Stomach (tissue), 9 donors: ENCODE data around the gene PSMC5. TPM values are rescaled to one million over a fixed set of nuclear protein-coding genes. Genes with fewer than 3 reads are reported as not detected.
"Not testable (repeated sequence)": the region's sequence is repeated elsewhere in the genome, so short reads cannot be mapped to it uniquely, and the experiment has no call there.

ENCODE experiments used
- DNase-seq, 2 donors: peaks; one replicate each; pipeline versions ENCODE4 v3.0.0 to v3.0.0-alpha.2; 2013 to 2019
- H3K27ac ChIP-seq, 5 donors: fragments of 200-600 bp in 4 of 5; sonication (generic) in 4 of 5; one replicate each; pipeline ENCODE4 v1.5.1; 2013 to 2019; ENCODE audit warnings: mild to moderate bottlenecking in 1 of 5, moderate library complexity in 1 of 5
- H3K27me3 ChIP-seq, 3 donors: fragments of 200-600 bp; sonication (generic); one replicate each; pipeline ENCODE4 v1.5.1; 2017 to 2019; ENCODE audit warnings: mixed run types in 1 of 3
- H3K36me3 ChIP-seq, 4 donors: fragments of 200-600 bp; sonication (generic); 1 replicate in 3 of 4; 2 replicates in 1 of 4; pipeline ENCODE4 v1.5.1; 2016 to 2019
- H3K4me1 ChIP-seq, 4 donors: fragments of 200-600 bp; sonication (generic); one replicate each; pipeline ENCODE4 v1.5.1; 2016 to 2019
- H3K4me3 ChIP-seq, 4 donors: fragments of 200-600 bp; sonication (generic) in 3 of 4; one replicate each; pipeline ENCODE4 v1.5.1; 2016 to 2019; ENCODE audit warnings: mild to moderate bottlenecking in 1 of 4
- H3K9me3 ChIP-seq, 4 donors: fragments of 200-600 bp; sonication (generic); one replicate each; pipeline ENCODE4 v1.5.1; 2016 to 2019
- CTCF ChIP-seq, 7 experiments: fragments of 450-650 bp in 4 of 7; fragments of 200-600 bp in 3 of 7; sonication (generic) in 3 of 7; IDR thresholded peaks; one replicate each; pipeline ENCODE4 v1.5.1; 2016 to 2019; ENCODE audit warnings: antibody characterized with exemption in 7 of 7, control low read depth in 2 of 7, mild to moderate bottlenecking in 1 of 7
- EP300 ChIP-seq: sonication (generic); formaldehyde crosslinking; IDR thresholded peaks from one replicate; pipeline ENCODE4 v1.6.1; 2017; ENCODE audit warnings: antibody characterized with exemption
- POLR2A ChIP-seq, 4 donors: fragments of 450-650 bp; IDR thresholded peaks; one replicate each; pipeline ENCODE4 v1.6.1; 2016; ENCODE audit warnings: antibody characterized with exemption in 4 of 4, control low read depth in 2 of 4, mild to moderate bottlenecking in 1 of 4, moderate library complexity in 1 of 4
- POLR2AphosphoS5 ChIP-seq, 3 donors: sonication (generic); formaldehyde crosslinking; IDR thresholded peaks; one replicate each; pipeline ENCODE4 v1.6.1; 2016; ENCODE audit warnings: antibody characterized with exemption in 3 of 3
- WGBS, 5 donors: extraction: QIAGEN DNeasy Blood & Tissue Kit in 3 of 5; methylation state at CpG; one replicate each; pipeline versions ENCODE4 v1.1.5 to v1.1.7; 2013 to 2018; 5-methylcytosine and 5-hydroxymethylcytosine counted together
- intact Hi-C: fragments of 100-400 bp; cut with DNase I; formaldehyde crosslinking; loops from one replicate; pipeline ENCODE4 v1.15.1; 2023; ENCODE audit warnings: low total_unique reads
- polyA plus RNA-seq, 3 donors: library from polyadenylated mRNA; stranded (reverse); fragments of 200-250 nt; gene quantifications; one replicate each; pipeline ENCODE4 v1.2.3, GENCODE V29; 2013
- total RNA-seq, 5 donors: library from RNA; depleted of rRNA; stranded (reverse); fragments of >200 nt; gene quantifications; one replicate each; pipeline versions ENCODE4 v1.1.0 to v1.2.3, GENCODE V29; 2014 to 2016
- donor health status: healthy with polysubstance abuse.
- donor health status: Bipolar disorder and iron deficiency.
- donor health status: healthy.

The PSMC5 gene
- total and polyA plus RNA-seq, 8 donors: 19.2 to 211 (median 118) TPM

GRCh38 chr17:63859257-63859656 is 32.0 kb downstream of the PSMC5 start:
- intact Hi-C loops: no loop called here
- Histone ChIP-seq H3K4me3 (no peak overlapping the region), H3K36me3 (no peaks in the 10 kb centered on the region), H3K4me1 (no peaks in the 10 kb centered on the region), H3K9me3 (no peaks in the 10 kb centered on the region), H3K27ac (no peak overlapping the region), H3K27me3 (no peaks in the 10 kb centered on the region)
- WGBS, 5 donors: 48 to 88% (median 75%) methylated on average over 2 to 3 of the region's 3 CpGs
- TF ChIP-seq EP300: no peak
- TF ChIP-seq POLR2A (IDR thresholded peaks at IDR 0.05): no peak
- no peak for TF ChIP-seq POLR2AphosphoS5 (IDR thresholded peaks at IDR 0.05)
- TF ChIP-seq CTCF (IDR thresholded peaks at IDR 0.05): no peak
- DNase-seq: no peak

- not testable (repeated sequence) for DNase-seq
- 51 to 80% (median 75%) methylated on average over 5 to 7 of the region's 7 CpGs for WGBS, 5 donors
These were observed 39.4 kb downstream of the PSMC5 start for GRCh38 chr17:63866625-63867024.

GRCh38 chr17:63869491-63870291 is 42.5 kb downstream of the PSMC5 start:
- H3K36me3 ChIP-seq, H3K27ac ChIP-seq, H3K27me3 ChIP-seq, H3K9me3 ChIP-seq, H3K4me1 ChIP-seq, H3K4me3 ChIP-seq, intact Hi-C loops, DNase-seq: not testable (repeated sequence)
- WGBS, 5 donors: 51 to 65% (median 59%) methylated on average over 9 of the region's 9 CpGs

More at GRCh38 chr17:63866625-63867024, 39.4 kb downstream of the PSMC5 start:
- H3K36me3 ChIP-seq, H3K4me3 ChIP-seq, H3K9me3 ChIP-seq, intact Hi-C loops, H3K27me3 ChIP-seq, H3K4me1 ChIP-seq, H3K27ac ChIP-seq: not testable (repeated sequence)

GRCh38 chr17:63870292-63870665 is 43.0 kb downstream of the PSMC5 start:
- H3K27ac ChIP-seq, H3K4me3 ChIP-seq, H3K36me3 ChIP-seq, H3K4me1 ChIP-seq, intact Hi-C loops, DNase-seq, H3K27me3 ChIP-seq, H3K9me3 ChIP-seq: not testable (repeated sequence)
- 84 to 93% (median 92%) methylated on average over 4 of the region's 4 CpGs for whole genome bisulfite sequencing, 5 donors

- intact Hi-C loops, H3K9me3 ChIP-seq, H3K27me3 ChIP-seq, DNase-seq, H3K36me3 ChIP-seq, H3K4me1 ChIP-seq, H3K27ac ChIP-seq, H3K4me3 ChIP-seq: not testable (repeated sequence)
- 91 to 97% (median 94%) methylated on average over 11 to 15 of the region's 15 CpGs for WGBS, 5 donors
These were observed 44.6 kb downstream of the PSMC5 start for GRCh38 chr17:63871646-63872365.

- DNase-seq, H3K9me3 ChIP-seq, H3K27me3 ChIP-seq, intact Hi-C loops, H3K27ac ChIP-seq, H3K4me1 ChIP-seq, H3K4me3 ChIP-seq, H3K36me3 ChIP-seq: not testable (repeated sequence)
- WGBS, 5 donors: 72 to 95% (median 80%) methylated on average over 2 to 7 of the region's 7 CpGs
These were observed 46.3 kb downstream of the PSMC5 start, which contains the start of gene CSH2 for GRCh38 chr17:63873577-63873976. CSH2 (minus strand) TSS chr17:63873677; CDS start chr17:63873614, 63 bp downstream.

- H3K4me3 ChIP-seq, DNase-seq, H3K27me3 ChIP-seq, H3K36me3 ChIP-seq, intact Hi-C loops, H3K9me3 ChIP-seq, H3K27ac ChIP-seq, H3K4me1 ChIP-seq: not testable (repeated sequence)
- 78 to 89% (median 81%) methylated on average over 3 to 7 of the region's 8 CpGs for WGBS, 5 donors
These were observed 46.9 kb downstream of the PSMC5 start for GRCh38 chr17:63874061-63874626.

GRCh38 chr17:63874693-63875092 is 47.5 kb downstream of the PSMC5 start:
- H3K27ac ChIP-seq, H3K4me1 ChIP-seq, DNase-seq, H3K36me3 ChIP-seq, H3K4me3 ChIP-seq, H3K27me3 ChIP-seq, intact Hi-C loops, H3K9me3 ChIP-seq: not testable (repeated sequence)
- WGBS, 5 donors: 79 to 87% (median 83%) methylated on average over 6 of the region's 6 CpGs

GRCh38 chr17:63878413-63878812 is 51.2 kb downstream of the PSMC5 start:
- H3K4me3 ChIP-seq, H3K9me3 ChIP-seq, H3K36me3 ChIP-seq, H3K4me1 ChIP-seq, DNase-seq, H3K27ac ChIP-seq, H3K27me3 ChIP-seq, intact Hi-C loops: not testable (repeated sequence)
- 80 to 90% (median 86%) methylated on average over 9 of the region's 9 CpGs for WGBS, 5 donors
